ENCODE data around the gene EPYC.

DNA sequence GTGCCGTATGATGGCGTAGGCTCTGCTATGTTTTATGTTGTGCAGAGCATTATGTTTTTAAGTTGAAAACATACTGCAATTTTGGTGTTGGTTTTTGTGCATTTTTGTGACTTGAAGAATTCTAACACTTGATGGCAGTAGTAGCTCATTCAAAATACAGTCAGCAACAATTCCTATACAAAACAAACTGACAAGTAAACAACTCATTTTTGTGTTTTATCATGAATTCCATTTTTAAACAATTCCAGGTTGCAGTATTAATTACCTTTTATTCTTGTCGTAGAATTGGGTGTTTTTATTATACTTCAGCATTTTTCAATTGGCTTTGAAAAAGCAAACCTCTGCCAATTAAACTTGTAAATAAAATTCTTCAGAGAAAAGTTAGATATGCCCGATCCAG, 45.7 kb downstream of the EPYC start:
- TF ChIP-seq EZH2 (IDR thresholded peaks at IDR 0.05) (no peak), FOXP2 (optimal IDR thresholded peaks at IDR 0.05; ENCODE audit: control extremely low read depth, extremely low read length, insufficient read depth) (no peak)

Data from SK-N-MC (cell line).